HepG2 (cell line): ENCODE measurements around the gene PKD1L1. TPM values are rescaled to one million over a fixed set of nuclear protein-coding genes. Genes with fewer than 3 reads are reported as not detected.

Experiments
- ATAC-seq: fragments of 200-7000 bp; cut with Tn5 transposase; 3 replicates; pipeline ENCODE4 v1.9.1; 2020; ENCODE audit warnings: mild to moderate bottlenecking, moderate library complexity
- BruUV-seq: library from RNA; stranded (reverse); fragments of 400-500 nt; replicated peaks from 2 replicates; lab custom pipeline; 2021; lab: Mats Ljungman, UMichigan
- CTCF ChIA-PET: fragments of 300-600 bp; formaldehyde crosslinking; extraction: SDS; loops from one replicate; lab custom pipeline; 2021; ENCODE audit warnings: low total read pairs, inconsistent platforms, low intra/inter-chr PET ratio; lab: Yijun Ruan, JAX
- POLR2A ChIA-PET: fragments of 350-600 bp; sonication (Branson Sonifier 250); formaldehyde crosslinking; loops from one replicate; lab custom pipeline; 2020; ENCODE audit warnings: antibody characterized with exemption, inconsistent platforms; lab: Yijun Ruan, JAX
- DNase-seq: peaks from one replicate; pipeline ENCODE4 v3.0.0-alpha.2; 2015; ENCODE audit warnings: low spot score
- FAIRE-seq: peaks from 3 replicates; lab custom pipeline; 2011; peaks lifted over from hg19 to GRCh38; lab: Jason Lieb, UNC
- H2AFZ ChIP-seq: one replicate; pipeline ENCODE4 v1.6.1; 2011; ENCODE audit warnings: low read length, inconsistent platforms
- H3K27ac ChIP-seq: fragments of 300-600 bp; 3 replicates; pipeline ENCODE4 v1.8.0; 2011; ENCODE audit warnings: mixed run types, mild to moderate bottlenecking, mixed read lengths, low read length, inconsistent platforms; ENCODE audit not compliant: insufficient read depth; ENCODE audit errors: extremely low read length
- H3K27me3 ChIP-seq, 2 experiments: fragments of 200-600 bp in 1 of 2; 2 replicates in 1 of 2; 3 replicates in 1 of 2; pipeline versions ENCODE4 v1.6.0 to v1.8.0; 2011; ENCODE audit warnings: low read length in 2 of 2, mild to moderate bottlenecking in 2 of 2, moderate library complexity in 2 of 2, inconsistent platforms in 1 of 2; ENCODE audit not compliant: insufficient read depth in 2 of 2, control insufficient read depth in 1 of 2
- H3K36me3 ChIP-seq, 2 experiments: fragments of 200-600 bp in 1 of 2; replicated peaks in 1 of 2; 2 replicates in 1 of 2; 3 replicates in 1 of 2; pipeline versions ENCODE4 v1.5.1 to v1.8.0; 2011; ENCODE audit warnings: low read length in 2 of 2, inconsistent platforms in 1 of 2; ENCODE audit not compliant: insufficient read depth in 2 of 2, control insufficient read depth in 1 of 2
- H3K4me1 ChIP-seq: 2 replicates; pipeline ENCODE4 v1.5.1; 2012; ENCODE audit warnings: low read length, inconsistent platforms; ENCODE audit not compliant: insufficient read depth
- H3K4me2 ChIP-seq: 2 replicates; pipeline ENCODE4 v1.6.0; 2011; ENCODE audit warnings: low read depth, low read length, inconsistent platforms
- H3K4me3 ChIP-seq, 3 experiments: fragments of 200-600 bp in 1 of 3; sonication (generic), shearing (Covaris generic) in 1 of 3; replicated peaks in 1 of 3; 2 replicates each; pipeline ENCODE4 v1.5.1; 2011 to 2016; ENCODE audit warnings: low read length in 3 of 3, inconsistent platforms in 2 of 3, low read depth in 2 of 3, mild to moderate bottlenecking in 2 of 3, control low read depth in 1 of 3, mixed read lengths in 1 of 3; ENCODE audit not compliant: insufficient read depth in 1 of 3
- H3K79me2 ChIP-seq: one replicate; pipeline ENCODE4 v1.6.1; 2011; ENCODE audit warnings: low read length, inconsistent platforms; ENCODE audit not compliant: insufficient read depth
- H3K9ac ChIP-seq: 2 replicates; pipeline ENCODE4 v1.6.0; 2011; ENCODE audit warnings: mild to moderate bottlenecking, low read depth, low read length, inconsistent platforms; ENCODE audit not compliant: insufficient read depth
- H3K9me3 ChIP-seq: 2 replicates; pipeline ENCODE4 v1.5.1; 2012; ENCODE audit warnings: mild to moderate bottlenecking, low read length
- H4K20me1 ChIP-seq: 2 replicates; pipeline ENCODE4 v1.6.0; 2011; ENCODE audit warnings: inconsistent platforms, mild to moderate bottlenecking, low read length, moderate library complexity; ENCODE audit not compliant: insufficient read depth
- CBX2 ChIP-seq, 2 experiments: fragments of 200-600 bp in 1 of 2; sonication (generic); formaldehyde crosslinking in 1 of 2; IDR thresholded peaks; 2 replicates each; pipeline versions ENCODE4 v1.7.0 to v1.8.1; 2018 to 2022; ENCODE audit warnings: low read depth in 2 of 2, low read length in 1 of 2, mild to moderate bottlenecking in 1 of 2, missing genetic modification reagents in 1 of 2
- RARA ChIP-seq: IDR thresholded peaks from 2 replicates; pipeline ENCODE4 v1.6.1; 2016; ENCODE audit warnings: missing genetic modification reagents, missing compliant biosample characterization
- RBFOX2 ChIP-seq: fragments of 200-400 bp; formaldehyde crosslinking; IDR thresholded peaks from 2 replicates; pipeline ENCODE4 v1.6.1; 2017; ENCODE audit warnings: low read depth, mild to moderate bottlenecking, low read length
- SRSF4 ChIP-seq: fragments of 200-400 bp; formaldehyde crosslinking; IDR thresholded peaks from one replicate; pipeline ENCODE4 v1.6.1; 2018; ENCODE audit warnings: mild to moderate bottlenecking, low read depth, low read length, moderate library complexity; ENCODE audit not compliant: poor library complexity, severe bottlenecking
- ZNF234 ChIP-seq: sonication (generic); formaldehyde crosslinking; conservative IDR thresholded peaks from 2 replicates; pipeline ENCODE4 v1.5.1; 2020; ENCODE audit warnings: mild to moderate bottlenecking, missing genetic modification reagents
- ZNF263 ChIP-seq: sonication (generic); formaldehyde crosslinking; IDR thresholded peaks from 2 replicates; pipeline ENCODE4 v1.4.0; 2020; ENCODE audit warnings: missing genetic modification reagents
- ZNF781 ChIP-seq: sonication (generic); formaldehyde crosslinking; IDR thresholded peaks from 2 replicates; pipeline ENCODE4 v1.5.1; 2020; ENCODE audit warnings: borderline replicate concordance, mild to moderate bottlenecking, missing genetic modification reagents; ENCODE audit errors: not compliant biosample characterization
- WGBS: methylation state at CpG from one replicate; pipeline ENCODE4 v1.1.6; 2017; ENCODE audit warnings: low lambda C conversion rate; 5-methylcytosine and 5-hydroxymethylcytosine counted together
- in situ Hi-C: cut with HindIII; loops from 2 replicates; pipeline ENCODE4 v1.10.0; 2017; ENCODE audit warnings: low pct_unique_long_range_greater_than_20kb; ENCODE audit not compliant: extremely low pct_ligation_motif_present
- intact Hi-C: fragments of 100-400 bp; cut with micrococcal nuclease; formaldehyde crosslinking; loops from one replicate; pipeline ENCODE4 v1.10.0; 2022; ENCODE audit not compliant: unreplicated experiment
- polyA plus RNA-seq, 8 experiments: library from polyadenylated mRNA; depleted of rRNA in 3 of 8; stranded (reverse) in 7 of 8; unstranded in 1 of 8; fragments of >200 nt; fragmentation: Illumina TruSeq in 4 of 8; extraction: Trizol in 4 of 8; gene quantifications; 2 replicates each; pipeline versions ENCODE4 v1.2.1 to v1.2.3, GENCODE V29; 2011 to 2016; ENCODE audit warnings: low read depth in 4 of 8, missing spikeins in 1 of 8, mixed read lengths in 1 of 8; ENCODE audit not compliant: insufficient read depth in 1 of 8
- total RNA-seq, 5 experiments: library from RNA; depleted of rRNA; stranded (reverse); fragments of >200 nt; fragmentation: Illumina TruSeq; extraction: Trizol; gene quantifications; 2 replicates each; pipeline ENCODE4 v1.2.3, GENCODE V29; 2016; ENCODE audit warnings: low read depth in 1 of 5
- TF ChIP-seq, protein P1 (sequence below): sonication (generic); formaldehyde crosslinking; IDR thresholded peaks from 2 replicates; pipeline ENCODE4 v1.8.1; 2023; ENCODE audit warnings: missing genetic modification reagents, inconsistent platforms, borderline replicate concordance
- TF ChIP-seq, protein P2 (sequence below): IDR thresholded peaks from 2 replicates; pipeline ENCODE4 v1.6.1; 2016; ENCODE audit warnings: control low read depth
- TF ChIP-seq, protein P3 (sequence below): sonication (generic); formaldehyde crosslinking; IDR thresholded peaks from 2 replicates; pipeline ENCODE4 v1.9.0; 2021; ENCODE audit warnings: mild to moderate bottlenecking, missing genetic modification reagents
- TF ChIP-seq, protein P4 (sequence below): sonication (generic); formaldehyde crosslinking; IDR thresholded peaks from 2 replicates; pipeline ENCODE4 v1.4.0; 2020; ENCODE audit warnings: missing genetic modification reagents

Gene PKD1L1
- total and polyA plus RNA-seq, 2 of the 13 experiments (the other 11 are each of a cell fraction or from before 2014, with no cell fraction given): 0.01 TPM; not detected in 1

DNA sequence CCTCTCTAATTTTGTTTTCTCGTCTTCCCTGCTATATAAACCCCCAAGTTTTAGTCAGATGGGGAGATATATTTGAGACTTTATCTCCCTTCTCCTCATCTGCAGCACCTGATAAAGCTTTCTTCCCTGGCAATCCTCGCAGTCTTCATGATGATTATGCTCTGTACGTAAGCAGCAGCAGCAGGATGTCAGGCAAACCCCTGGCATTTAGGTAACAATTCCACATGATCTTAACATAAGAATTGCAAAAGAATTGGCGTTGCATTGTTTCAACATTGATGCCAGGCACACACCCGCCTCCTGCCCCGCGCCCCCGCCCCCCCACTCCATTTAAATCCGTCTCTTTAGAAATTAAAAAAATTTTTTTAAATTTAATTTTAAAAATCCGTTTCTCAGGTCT is 6.1 kb downstream of the PKD1L1 start (continued):
- TF ChIP-seq RBFOX2 (no peak), ZNF234 (CRISPR knock-in tag) (no peak), CBX2 (IDR thresholded peaks at IDR 0.05; ENCODE audit: low read depth, low read length) (no peak), CBX2 (CRISPR knock-in tag; IDR thresholded peaks at IDR 0.05; ENCODE audit: low read depth) (no peak), SRSF4 (no peak), ZNF781 (CRISPR knock-in tag) (no peak)
- TF ChIP-seq, protein P1, sequence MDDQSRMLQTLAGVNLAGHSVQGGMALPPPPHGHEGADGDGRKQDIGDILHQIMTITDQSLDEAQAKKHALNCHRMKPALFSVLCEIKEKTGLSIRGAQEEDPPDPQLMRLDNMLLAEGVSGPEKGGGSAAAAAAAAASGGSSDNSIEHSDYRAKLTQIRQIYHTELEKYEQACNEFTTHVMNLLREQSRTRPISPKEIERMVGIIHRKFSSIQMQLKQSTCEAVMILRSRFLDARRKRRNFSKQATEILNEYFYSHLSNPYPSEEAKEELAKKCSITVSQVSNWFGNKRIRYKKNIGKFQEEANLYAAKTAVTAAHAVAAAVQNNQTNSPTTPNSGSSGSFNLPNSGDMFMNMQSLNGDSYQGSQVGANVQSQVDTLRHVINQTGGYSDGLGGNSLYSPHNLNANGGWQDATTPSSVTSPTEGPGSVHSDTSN (CRISPR knock-in tag): no peak
- TF ChIP-seq, protein P2, sequence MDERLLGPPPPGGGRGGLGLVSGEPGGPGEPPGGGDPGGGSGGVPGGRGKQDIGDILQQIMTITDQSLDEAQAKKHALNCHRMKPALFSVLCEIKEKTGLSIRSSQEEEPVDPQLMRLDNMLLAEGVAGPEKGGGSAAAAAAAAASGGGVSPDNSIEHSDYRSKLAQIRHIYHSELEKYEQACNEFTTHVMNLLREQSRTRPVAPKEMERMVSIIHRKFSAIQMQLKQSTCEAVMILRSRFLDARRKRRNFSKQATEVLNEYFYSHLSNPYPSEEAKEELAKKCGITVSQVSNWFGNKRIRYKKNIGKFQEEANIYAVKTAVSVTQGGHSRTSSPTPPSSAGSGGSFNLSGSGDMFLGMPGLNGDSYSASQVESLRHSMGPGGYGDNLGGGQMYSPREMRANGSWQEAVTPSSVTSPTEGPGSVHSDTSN (CRISPR knock-in tag): no peak

DNA sequence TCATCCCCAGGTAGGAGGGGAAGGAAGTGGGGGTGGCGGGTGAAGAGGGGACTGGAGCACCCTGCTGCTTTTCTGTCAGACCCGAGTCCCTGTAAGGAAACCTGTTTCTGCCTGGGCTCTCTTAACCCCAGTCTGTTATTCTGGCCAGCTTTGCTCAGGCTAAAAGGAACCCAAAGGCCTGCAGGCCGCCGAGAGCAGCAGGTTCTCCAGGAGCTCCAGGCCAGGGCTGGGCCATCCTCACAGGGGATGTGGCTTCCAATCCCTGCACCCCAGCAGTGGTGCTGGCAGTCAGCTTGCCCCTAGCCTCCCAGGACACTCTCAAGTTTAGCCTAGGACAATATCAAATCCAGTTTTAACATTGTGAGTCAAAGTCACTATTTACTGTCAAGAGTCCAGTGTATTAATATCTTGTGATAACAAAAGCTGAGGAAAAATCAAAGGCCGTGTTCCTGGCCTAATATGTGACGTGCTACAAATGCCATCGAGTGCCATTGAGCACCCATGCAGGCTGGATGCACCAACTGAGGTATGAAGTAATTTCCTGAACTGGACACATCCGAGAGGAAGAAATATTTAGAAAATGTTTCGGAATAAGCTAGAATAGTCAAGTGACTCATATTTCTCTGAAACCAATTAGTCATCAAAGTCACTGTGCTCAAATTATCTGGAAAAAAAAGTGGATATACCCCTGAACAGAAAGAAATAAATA is 7.0 kb downstream of the PKD1L1 start:
- Histone ChIP-seq H4K20me1 (no peaks in the 10 kb centered on the region), H3K4me1 (peaks cover 9% of the 10 kb centered on the region), H2AFZ (no peak overlapping the region), H3K4me3 (no peak overlapping the region), H3K36me3 (no peaks in the 10 kb centered on the region), H3K9me3 (no peaks in the 10 kb centered on the region), H3K79me2 (no peaks in the 10 kb centered on the region), H3K27ac (no peak overlapping the region), H3K4me2 (no peak overlapping the region), H3K9ac (no peak overlapping the region), H3K27me3 (peaks cover 3 to 7% of the 10 kb centered on the region in 2 experiments; a peak in 3 of 5 replicates)
- in situ Hi-C loops (no loop called here), intact Hi-C loops (loop anchor here (10.0 kb wide), 1 partner anchor 676 kb away; no protein-coding TSS in a partner anchor)
- no TSS peak for BruUV-seq
- FAIRE-seq (no peak), DNase-seq (no peak), ATAC-seq (no peak; the same call in 2 of the 3 replicates)
- 33% methylated on average over 7 of the region's 9 CpGs for WGBS
- CTCF ChIA-PET: no interaction called here
- POLR2A ChIA-PET: no interaction called here
- TF ChIP-seq RARA (no peak), ZNF263 (no peak)
- TF ChIP-seq, protein P3, sequence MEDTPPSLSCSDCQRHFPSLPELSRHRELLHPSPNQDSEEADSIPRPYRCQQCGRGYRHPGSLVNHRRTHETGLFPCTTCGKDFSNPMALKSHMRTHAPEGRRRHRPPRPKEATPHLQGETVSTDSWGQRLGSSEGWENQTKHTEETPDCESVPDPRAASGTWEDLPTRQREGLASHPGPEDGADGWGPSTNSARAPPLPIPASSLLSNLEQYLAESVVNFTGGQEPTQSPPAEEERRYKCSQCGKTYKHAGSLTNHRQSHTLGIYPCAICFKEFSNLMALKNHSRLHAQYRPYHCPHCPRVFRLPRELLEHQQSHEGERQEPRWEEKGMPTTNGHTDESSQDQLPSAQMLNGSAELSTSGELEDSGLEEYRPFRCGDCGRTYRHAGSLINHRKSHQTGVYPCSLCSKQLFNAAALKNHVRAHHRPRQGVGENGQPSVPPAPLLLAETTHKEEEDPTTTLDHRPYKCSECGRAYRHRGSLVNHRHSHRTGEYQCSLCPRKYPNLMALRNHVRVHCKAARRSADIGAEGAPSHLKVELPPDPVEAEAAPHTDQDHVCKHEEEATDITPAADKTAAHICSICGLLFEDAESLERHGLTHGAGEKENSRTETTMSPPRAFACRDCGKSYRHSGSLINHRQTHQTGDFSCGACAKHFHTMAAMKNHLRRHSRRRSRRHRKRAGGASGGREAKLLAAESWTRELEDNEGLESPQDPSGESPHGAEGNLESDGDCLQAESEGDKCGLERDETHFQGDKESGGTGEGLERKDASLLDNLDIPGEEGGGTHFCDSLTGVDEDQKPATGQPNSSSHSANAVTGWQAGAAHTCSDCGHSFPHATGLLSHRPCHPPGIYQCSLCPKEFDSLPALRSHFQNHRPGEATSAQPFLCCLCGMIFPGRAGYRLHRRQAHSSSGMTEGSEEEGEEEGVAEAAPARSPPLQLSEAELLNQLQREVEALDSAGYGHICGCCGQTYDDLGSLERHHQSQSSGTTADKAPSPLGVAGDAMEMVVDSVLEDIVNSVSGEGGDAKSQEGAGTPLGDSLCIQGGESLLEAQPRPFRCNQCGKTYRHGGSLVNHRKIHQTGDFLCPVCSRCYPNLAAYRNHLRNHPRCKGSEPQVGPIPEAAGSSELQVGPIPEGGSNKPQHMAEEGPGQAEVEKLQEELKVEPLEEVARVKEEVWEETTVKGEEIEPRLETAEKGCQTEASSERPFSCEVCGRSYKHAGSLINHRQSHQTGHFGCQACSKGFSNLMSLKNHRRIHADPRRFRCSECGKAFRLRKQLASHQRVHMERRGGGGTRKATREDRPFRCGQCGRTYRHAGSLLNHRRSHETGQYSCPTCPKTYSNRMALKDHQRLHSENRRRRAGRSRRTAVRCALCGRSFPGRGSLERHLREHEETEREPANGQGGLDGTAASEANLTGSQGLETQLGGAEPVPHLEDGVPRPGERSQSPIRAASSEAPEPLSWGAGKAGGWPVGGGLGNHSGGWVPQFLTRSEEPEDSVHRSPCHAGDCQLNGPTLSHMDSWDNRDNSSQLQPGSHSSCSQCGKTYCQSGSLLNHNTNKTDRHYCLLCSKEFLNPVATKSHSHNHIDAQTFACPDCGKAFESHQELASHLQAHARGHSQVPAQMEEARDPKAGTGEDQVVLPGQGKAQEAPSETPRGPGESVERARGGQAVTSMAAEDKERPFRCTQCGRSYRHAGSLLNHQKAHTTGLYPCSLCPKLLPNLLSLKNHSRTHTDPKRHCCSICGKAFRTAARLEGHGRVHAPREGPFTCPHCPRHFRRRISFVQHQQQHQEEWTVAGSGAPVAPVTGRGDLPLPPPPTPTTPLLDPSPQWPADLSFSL: no peak
- TF ChIP-seq, protein P4, sequence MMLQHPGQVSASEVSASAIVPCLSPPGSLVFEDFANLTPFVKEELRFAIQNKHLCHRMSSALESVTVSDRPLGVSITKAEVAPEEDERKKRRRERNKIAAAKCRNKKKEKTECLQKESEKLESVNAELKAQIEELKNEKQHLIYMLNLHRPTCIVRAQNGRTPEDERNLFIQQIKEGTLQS (CRISPR knock-in tag): no peak
